ENCODE results near the gene SHOC2. TPM values are rescaled to one million over a fixed set of nuclear protein-coding genes. Genes with fewer than 3 reads are reported as not detected.

Gene SHOC2
- total and polyA plus RNA-seq, 2 donors (not counting 1 experiment from before 2014, with no cell fraction given), result 45.3 to 83.6 TPM

DNA sequence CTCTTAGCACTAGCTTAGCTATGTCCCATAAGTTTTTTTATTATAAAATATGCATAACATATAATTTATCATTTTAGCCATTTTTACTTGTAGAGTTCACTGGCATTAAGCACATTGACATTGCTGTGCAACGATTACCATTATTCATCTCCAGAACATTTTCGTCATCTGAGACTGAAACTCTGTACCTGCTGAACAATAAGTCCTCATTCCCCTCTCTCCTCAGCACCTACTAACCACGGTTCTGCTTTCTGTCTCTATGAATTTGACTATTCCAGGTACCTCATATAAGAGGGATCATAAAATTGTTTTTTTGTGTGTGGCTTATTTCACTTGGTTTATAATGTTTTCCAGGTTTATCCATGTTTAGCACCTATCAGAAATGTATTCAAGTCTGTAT, 64.1 kb downstream of the SHOC2 start:
- TF ChIP-seq, protein P1, sequence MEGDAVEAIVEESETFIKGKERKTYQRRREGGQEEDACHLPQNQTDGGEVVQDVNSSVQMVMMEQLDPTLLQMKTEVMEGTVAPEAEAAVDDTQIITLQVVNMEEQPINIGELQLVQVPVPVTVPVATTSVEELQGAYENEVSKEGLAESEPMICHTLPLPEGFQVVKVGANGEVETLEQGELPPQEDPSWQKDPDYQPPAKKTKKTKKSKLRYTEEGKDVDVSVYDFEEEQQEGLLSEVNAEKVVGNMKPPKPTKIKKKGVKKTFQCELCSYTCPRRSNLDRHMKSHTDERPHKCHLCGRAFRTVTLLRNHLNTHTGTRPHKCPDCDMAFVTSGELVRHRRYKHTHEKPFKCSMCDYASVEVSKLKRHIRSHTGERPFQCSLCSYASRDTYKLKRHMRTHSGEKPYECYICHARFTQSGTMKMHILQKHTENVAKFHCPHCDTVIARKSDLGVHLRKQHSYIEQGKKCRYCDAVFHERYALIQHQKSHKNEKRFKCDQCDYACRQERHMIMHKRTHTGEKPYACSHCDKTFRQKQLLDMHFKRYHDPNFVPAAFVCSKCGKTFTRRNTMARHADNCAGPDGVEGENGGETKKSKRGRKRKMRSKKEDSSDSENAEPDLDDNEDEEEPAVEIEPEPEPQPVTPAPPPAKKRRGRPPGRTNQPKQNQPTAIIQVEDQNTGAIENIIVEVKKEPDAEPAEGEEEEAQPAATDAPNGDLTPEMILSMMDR (conservative IDR thresholded peaks at IDR 0.05 in 1 of 2, IDR thresholded peaks at IDR 0.05 in 1 of 2; ENCODE audit: low read depth in 1 of 2, low read length in 2 of 2), result no peak
- TF ChIP-seq EZH2 (IDR thresholded peaks at IDR 0.05; ENCODE audit: low read length, missing control alignments), result no peak
- H3K9me3 ChIP-seq (ENCODE audit: control insufficient read depth, insufficient read depth, low read depth, low read length), result no peaks in the 10 kb centered on the region
- H3K4me1 ChIP-seq (ENCODE audit: control insufficient read depth, extremely low read depth, insufficient read depth, low read length), result no peaks in the 10 kb centered on the region
- H3K4me3 ChIP-seq (replicated peaks in 1 of 4; ENCODE audit: control extremely low read depth in 1 of 4, insufficient read depth in 1 of 4, low read depth in 3 of 4, low read length in 4 of 4), result no peak overlapping the region
- H3K27me3 ChIP-seq (ENCODE audit: control insufficient read depth, insufficient read depth, low read length), result no peaks in the 10 kb centered on the region
- no peak overlapping the region for H3K9ac ChIP-seq (ENCODE audit: insufficient read depth, low read length)
- no peak overlapping the region for H3K27ac ChIP-seq (ENCODE audit: insufficient read depth, low read length)
- H4K20me1 ChIP-seq (ENCODE audit: control insufficient read depth, extremely low read depth, insufficient read depth, low read length), result no peaks in the 10 kb centered on the region
- no peak overlapping the region for H2AFZ ChIP-seq (ENCODE audit: low read length)
- no peak overlapping the region for H3K4me2 ChIP-seq (ENCODE audit: extremely low read depth, insufficient read depth, low read length)
- H3K79me2 ChIP-seq (ENCODE audit: control insufficient read depth, insufficient read depth, low read length), result peaks cover 20% of the 10 kb centered on the region
- no peak for DNase-seq (ENCODE audit: low read depth in 2 of 2)
- H3K36me3 ChIP-seq (ENCODE audit: control insufficient read depth, insufficient read depth, low read length), result no peaks in the 10 kb centered on the region

DNA sequence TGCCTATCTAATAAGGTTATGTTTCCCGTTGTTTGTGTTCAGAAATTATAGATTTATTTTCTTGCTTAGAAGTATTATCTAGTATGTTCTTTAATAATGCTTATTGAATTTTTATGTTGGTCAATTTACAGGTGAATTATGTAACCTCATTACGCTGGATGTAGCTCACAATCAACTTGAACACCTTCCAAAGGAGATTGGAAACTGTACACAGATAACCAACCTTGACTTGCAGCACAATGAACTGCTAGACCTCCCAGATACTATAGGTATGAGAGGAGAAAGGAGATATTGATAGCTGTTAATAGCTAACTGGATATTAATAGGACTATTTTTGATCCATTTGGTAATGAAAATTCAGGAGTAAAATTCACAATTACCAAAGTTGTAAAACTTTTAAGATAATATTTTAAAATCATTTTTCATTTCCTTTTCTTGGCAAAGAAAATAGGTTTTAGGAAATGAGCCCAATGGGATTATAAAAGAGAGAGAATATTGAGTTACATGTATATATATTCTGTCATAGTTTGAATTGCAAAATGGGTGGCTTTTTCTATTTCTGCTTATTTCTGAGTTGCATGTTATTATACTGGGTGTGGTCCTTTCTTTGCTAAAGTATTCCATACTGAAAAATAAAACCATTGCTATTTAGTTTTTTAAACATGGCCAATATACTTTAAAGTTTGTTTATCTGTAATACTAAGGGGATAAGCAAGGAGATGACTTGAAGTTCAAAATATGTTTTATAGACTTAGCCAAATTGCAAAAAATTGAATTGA, 66.3 kb downstream of the SHOC2 start:
- Histone ChIP-seq H3K9me3 (ENCODE audit: control insufficient read depth, insufficient read depth, low read depth, low read length) (no peaks in the 10 kb centered on the region), H3K36me3 (ENCODE audit: control insufficient read depth, insufficient read depth, low read length) (peaks cover 2% of the 10 kb centered on the region), H2AFZ (ENCODE audit: low read length) (no peak overlapping the region), H3K27ac (ENCODE audit: insufficient read depth, low read length) (no peak overlapping the region), H4K20me1 (ENCODE audit: control insufficient read depth, extremely low read depth, insufficient read depth, low read length) (no peaks in the 10 kb centered on the region), H3K4me3 (replicated peaks in 1 of 4; ENCODE audit: control extremely low read depth in 1 of 4, insufficient read depth in 1 of 4, low read depth in 3 of 4, low read length in 4 of 4) (no peak overlapping the region), H3K27me3 (ENCODE audit: control insufficient read depth, insufficient read depth, low read length) (no peaks in the 10 kb centered on the region), H3K79me2 (ENCODE audit: control insufficient read depth, insufficient read depth, low read length) (peaks cover 11% of the 10 kb centered on the region), H3K4me2 (ENCODE audit: extremely low read depth, insufficient read depth, low read length) (no peak overlapping the region), H3K4me1 (ENCODE audit: control insufficient read depth, extremely low read depth, insufficient read depth, low read length) (peaks cover 2% of the 10 kb centered on the region), H3K9ac (ENCODE audit: insufficient read depth, low read length) (no peak overlapping the region)
- TF ChIP-seq, protein P1 (conservative IDR thresholded peaks at IDR 0.05 in 1 of 2, IDR thresholded peaks at IDR 0.05 in 1 of 2; ENCODE audit: low read depth in 1 of 2, low read length in 2 of 2), result no peak
- TF ChIP-seq EZH2 (IDR thresholded peaks at IDR 0.05; ENCODE audit: low read length, missing control alignments), result no peak
- DNase-seq (ENCODE audit: low read depth in 2 of 2), result peak in 1 of 2 donors; percentile 69

DNA sequence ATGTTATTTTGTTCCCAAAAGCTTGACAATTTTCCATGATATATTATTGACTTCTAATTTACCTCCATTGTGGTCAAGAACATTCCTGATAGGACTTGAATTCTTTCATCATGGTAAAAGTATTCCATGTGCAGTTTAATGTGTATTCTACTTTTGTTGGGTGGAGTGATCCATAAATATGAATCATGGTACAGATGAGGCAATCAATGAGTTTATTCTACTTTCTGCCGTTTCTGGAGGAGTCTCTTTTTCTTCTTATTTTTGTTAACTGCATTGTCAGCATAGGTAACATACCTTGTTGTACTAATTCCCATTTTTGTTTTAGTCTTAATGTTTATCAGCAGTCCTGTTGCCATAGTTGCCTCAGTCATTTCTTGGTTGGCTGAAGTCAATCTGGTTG, 69.6 kb downstream of the SHOC2 start:
- DNase-seq (ENCODE audit: low read depth in 2 of 2), result peak; percentile 39 to 74
- Histone ChIP-seq H3K36me3 (ENCODE audit: control insufficient read depth, insufficient read depth, low read length) (peaks cover 2% of the 10 kb centered on the region), H3K4me2 (ENCODE audit: extremely low read depth, insufficient read depth, low read length) (peak overlapping the region; percentile 16), H3K27ac (ENCODE audit: insufficient read depth, low read length) (no peak overlapping the region), H3K4me1 (ENCODE audit: control insufficient read depth, extremely low read depth, insufficient read depth, low read length) (peaks cover 2% of the 10 kb centered on the region), H3K4me3 (replicated peaks in 1 of 4; ENCODE audit: control extremely low read depth in 1 of 4, insufficient read depth in 1 of 4, low read depth in 3 of 4, low read length in 4 of 4) (no peak overlapping the region), H3K9me3 (ENCODE audit: control insufficient read depth, insufficient read depth, low read depth, low read length) (no peaks in the 10 kb centered on the region), H4K20me1 (ENCODE audit: control insufficient read depth, extremely low read depth, insufficient read depth, low read length) (no peaks in the 10 kb centered on the region), H2AFZ (ENCODE audit: low read length) (no peak overlapping the region), H3K9ac (ENCODE audit: insufficient read depth, low read length) (no peak overlapping the region), H3K27me3 (ENCODE audit: control insufficient read depth, insufficient read depth, low read length) (no peaks in the 10 kb centered on the region), H3K79me2 (ENCODE audit: control insufficient read depth, insufficient read depth, low read length) (peaks cover 3% of the 10 kb centered on the region)
- no peak for TF ChIP-seq EZH2 (IDR thresholded peaks at IDR 0.05; ENCODE audit: low read length, missing control alignments)
- TF ChIP-seq, protein P1 (conservative IDR thresholded peaks at IDR 0.05 in 1 of 2, IDR thresholded peaks at IDR 0.05 in 1 of 2; ENCODE audit: low read depth in 1 of 2, low read length in 2 of 2), result no peak
